ENCODE measurements around the gene MYEOV. TPM values are rescaled to one million over a fixed set of nuclear protein-coding genes. Genes with fewer than 3 reads are reported as not detected.

MYEOV gene
- polyA plus RNA-seq, 10 donors, result 0.29 to 1.2 (median 0.62) TPM

- no peak for DNase-seq
Observed at GRCh38 chr11:69339983-69340565, 46.1 kb downstream of the MYEOV start.

GRCh38 chr11:69342588-69343330 lies 48.8 kb downstream of the MYEOV start:
- no peak for DNase-seq

GRCh38 chr11:69343401-69344321 lies 49.7 kb downstream of the MYEOV start:
- no peak for DNase-seq

- no peak for DNase-seq
Observed at GRCh38 chr11:69344570-69345145, 50.7 kb downstream of the MYEOV start.

Other genes with a start within 250 kb of the MYEOV start
- gene TPCN2, start 245.2 kb upstream of the MYEOV start, polyA plus RNA-seq (ENCODE audit: insufficient read length in 10 of 10), result 10 to 100 TPM in 1 of 10 donors, 1 to 10 TPM in 9; 5.8 to 10.4 (median 7.7) TPM
- gene SMIM38, start 138.2 kb upstream of the MYEOV start, polyA plus RNA-seq (ENCODE audit: insufficient read length in 10 of 10), result 1 to 10 TPM in 1 of 10 donors, under 1 TPM in 9; 0.13 to 1.3 (median 0.29) TPM
- gene LINC01488, start 187.5 kb downstream of the MYEOV start, polyA plus RNA-seq (ENCODE audit: insufficient read length in 10 of 10), result under 1 TPM in 7 of 10 donors, not detected in 3; 0.05 to 0.26 (median 0.08) TPM

Data from muscle of back (tissue), 11 donors.